ENCODE measurements around the gene NQO1.

Gene NQO1

GRCh38 chr16:69706256-69706974, 19.9 kb downstream of the NQO1 start:
- no peak for DNase-seq

DNA sequence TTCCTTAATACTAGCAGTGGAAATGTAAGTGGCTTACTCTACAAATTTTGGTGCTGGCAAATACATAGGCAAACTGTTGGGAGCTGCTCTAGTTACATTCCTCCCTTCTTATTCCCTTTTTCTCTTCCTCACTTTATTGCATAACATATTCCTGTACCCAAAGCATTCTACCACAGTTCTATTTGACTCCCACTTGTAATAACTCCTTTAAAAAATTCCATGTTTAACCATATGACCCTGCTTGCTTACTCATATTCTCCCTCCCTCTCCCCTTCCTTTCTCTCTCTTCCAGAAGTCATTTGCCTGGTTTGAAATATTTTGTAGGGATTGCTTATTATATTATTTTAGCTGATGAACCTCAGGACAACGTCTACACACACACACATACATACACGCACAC, 22.7 kb downstream of the NQO1 start:
- no peak for DNase-seq

DNA sequence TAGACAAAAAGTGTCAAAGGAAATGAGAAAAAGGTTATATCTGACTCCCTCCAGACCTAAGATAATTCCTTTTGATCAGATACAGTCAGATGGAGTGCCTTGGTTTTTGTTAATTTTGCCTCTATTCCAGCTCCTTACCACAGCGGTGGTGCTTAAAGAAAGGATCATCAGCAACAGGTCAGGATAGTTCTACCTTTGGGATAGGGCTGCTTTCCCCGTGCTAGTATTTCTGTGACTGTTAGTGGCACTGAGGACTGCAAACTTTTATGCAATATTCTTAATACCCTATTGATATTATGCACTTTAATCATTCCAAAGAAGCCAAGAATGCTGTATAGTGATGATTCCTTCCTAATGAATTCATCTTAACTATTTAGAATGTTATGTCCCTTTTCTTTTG, 24.5 kb downstream of the NQO1 start:
- DNase-seq: no peak

DNA sequence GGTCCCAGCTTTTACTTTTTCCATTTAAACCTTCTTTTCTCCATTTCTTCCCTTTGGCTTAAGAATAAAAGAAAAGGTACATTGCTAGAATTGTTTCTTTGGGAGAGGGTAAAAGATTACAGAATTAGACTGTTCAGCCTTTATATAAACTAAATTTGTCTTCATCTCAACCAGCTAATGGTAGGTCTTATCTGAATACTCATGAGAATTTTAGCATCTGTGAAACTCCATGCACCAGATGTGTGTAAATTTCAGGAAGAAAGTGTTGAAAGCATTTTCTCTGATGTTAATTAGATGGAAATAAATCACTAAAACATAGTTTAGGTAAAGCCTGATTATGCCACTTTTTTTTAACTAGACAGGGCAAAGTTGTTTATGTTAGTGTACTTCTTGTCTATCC, 24.9 kb downstream of the NQO1 start:
- no peak for DNase-seq

DNA sequence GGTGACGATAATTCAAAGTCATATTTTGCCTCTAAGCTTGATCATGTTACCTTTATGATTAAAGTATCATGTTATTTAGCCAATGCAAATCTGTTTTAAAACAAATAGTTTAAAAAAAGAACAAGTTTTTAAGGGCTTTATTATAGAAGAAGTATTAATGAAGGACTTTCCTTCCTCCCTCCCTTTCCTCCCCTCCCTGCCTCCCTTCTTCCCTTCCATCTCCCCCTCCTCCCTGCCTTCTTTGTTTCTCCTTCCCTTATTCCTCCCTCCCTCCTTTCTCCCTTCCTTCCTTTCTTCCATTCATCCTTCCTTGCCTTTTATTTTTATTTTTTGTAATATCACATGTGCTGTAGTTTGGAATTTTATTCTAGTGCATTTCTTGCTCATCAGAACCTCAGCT, 26.4 kb downstream of the NQO1 start:
- DNase-seq: no peak

GRCh38 chr16:69698404-69698803, 28.0 kb downstream of the NQO1 start:
- DNase-seq: no peak

DNA sequence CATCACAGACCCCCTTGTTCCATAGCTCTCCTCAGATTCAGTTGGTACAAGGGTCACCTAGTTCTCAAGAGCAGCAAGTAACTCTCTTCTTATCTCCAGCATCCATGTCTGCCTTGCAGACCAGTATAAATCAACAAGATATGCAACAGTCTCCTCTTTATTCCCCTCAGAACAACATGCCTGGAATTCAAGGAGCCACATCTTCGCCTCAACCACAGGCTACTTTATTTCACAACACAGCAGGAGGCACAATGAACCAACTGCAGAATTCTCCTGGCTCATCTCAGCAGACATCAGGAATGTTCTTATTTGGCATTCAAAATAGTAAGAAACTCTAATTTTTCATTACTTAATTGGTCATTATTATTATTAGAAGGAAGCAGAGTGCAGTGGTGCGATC, 32.4 kb downstream of the NQO1 start:
- DNase-seq: no peak

DNA sequence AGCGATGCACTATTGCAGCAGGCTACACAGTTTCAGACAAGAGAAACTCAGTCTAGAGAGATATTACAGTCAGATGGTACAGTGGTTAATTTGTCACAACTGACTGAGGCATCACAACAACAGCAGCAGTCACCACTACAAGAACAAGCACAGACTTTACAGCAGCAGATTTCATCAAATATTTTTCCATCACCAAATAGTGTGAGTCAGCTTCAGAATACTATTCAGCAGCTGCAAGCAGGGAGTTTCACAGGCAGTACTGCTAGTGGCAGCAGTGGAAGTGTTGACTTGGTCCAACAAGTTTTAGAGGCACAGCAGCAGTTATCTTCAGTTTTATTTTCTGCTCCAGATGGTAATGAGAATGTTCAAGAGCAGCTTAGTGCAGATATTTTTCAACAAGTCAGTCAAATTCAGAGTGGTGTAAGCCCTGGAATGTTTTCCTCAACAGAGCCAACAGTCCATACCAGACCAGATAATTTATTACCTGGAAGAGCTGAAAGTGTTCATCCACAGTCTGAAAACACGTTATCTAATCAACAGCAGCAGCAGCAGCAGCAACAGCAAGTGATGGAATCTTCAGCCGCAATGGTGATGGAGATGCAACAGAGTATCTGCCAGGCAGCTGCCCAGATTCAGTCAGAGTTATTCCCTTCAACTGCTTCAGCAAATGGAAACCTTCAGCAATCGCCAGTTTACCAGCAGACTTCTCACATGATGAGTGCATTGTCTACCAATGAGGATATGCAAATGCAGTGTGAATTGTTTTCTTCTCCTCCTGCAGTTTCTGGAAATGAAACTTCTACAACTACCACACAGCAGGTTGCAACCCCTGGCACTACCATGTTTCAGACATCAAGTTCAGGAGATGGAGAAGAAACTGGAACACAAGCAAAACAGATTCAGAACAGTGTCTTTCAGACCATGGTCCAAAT, 34.1 kb downstream of the NQO1 start:
- DNase-seq: no peak

- no peak for DNase-seq
Measured at GRCh38 chr16:69688589-69688988, 37.8 kb downstream of the NQO1 start.

DNA sequence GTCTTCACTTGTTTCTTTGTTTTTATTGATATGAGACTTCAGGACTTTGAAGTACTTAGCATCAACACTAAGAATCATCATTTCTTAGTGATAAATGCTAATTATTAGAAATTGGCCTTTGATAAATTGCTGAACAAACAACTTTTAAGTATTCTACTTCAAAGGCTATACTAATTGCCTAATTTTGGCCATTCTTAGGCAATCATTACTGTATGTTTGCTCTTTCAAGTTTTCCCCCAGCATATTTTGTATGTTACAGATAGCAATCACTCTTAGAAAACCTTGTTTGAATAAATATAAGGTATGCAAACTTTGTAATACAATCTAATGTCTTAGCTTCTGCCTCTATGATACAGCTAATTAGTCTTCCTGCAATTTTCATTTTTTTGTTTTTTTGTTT, 46.0 kb downstream of the NQO1 start:
- DNase-seq: no peak

DNA sequence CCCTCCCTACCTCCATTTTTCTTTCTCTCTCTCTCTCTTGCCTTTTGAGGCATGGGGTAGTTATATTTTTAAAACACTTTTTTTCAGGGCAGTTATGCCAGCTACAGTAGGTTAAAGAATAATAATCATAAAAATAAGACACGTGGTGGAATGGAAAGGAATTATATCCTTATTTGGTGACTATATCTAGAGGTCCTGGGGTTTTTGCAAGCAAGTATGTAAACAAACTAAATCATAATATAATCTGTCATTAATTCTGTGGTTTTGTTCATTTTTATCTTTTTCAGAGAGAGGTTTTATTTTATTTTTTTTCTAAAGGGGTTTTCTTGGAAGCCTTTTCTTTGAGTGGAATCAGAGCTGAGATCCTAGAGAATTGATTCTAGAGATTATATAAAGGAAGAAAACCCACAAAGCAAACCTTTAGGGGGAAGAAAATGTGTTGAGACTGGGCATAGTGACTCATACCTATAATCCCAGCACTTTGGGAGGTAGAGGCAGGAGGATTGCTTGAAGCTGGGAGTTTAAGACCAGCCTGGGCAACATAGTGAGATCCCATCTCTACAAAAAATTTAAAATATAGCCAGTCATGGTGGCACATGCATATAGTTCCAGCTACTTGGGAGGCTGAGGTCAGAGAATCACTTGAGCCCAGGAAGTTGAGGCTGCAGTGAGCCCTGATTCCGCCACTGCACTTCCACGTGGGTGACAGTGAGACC, 53.2 kb downstream of the NQO1 start:
- no peak for DNase-seq

DNA sequence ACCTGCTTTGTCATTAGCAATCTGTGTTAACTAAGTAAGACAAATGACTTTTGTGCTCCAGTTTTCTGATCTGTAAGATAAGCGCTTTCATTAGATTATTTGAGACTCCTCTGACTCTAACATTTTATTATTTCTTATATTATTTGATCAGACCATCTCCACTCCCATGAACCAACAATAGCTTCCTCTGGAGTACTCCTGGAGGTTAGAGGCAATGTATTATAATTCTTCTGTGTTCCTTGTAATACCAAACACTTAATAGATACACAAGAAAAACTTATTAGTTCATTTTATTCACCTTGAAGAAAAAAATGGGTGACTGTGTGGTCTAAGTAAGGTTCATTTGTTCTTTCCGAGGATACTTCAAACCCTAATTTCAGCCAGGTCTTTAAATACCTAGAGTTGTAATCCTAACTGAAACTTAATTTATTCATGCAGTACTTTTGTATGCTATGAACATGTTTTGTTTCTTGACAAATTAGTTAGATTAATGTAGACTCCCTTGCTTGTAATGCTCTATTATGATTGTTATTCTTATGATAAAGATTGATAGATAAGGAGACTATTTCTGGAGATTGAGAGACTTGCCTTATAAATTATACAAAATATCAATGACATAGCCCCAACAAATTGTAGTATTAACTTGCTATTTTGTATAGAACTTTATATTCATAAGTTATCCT, 53.9 kb downstream of the NQO1 start:
- no peak for DNase-seq

DNA sequence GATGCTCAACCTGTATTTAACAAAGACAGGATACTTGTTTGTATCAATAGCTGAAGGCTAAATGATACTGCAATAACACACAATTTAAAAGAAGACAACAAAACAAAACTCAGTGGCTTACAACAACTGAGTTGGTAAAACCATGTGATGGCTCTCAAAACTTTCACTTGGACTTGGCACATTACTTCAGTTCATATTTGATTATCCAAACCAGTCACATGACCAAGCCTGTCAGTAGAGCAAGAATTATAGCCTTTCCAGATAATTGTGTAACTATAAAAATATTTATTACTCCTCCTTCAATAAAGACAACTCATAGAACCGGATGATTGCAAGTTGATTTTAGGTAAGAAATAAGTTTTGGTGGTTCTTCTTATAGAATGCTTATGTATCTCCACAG, 56.8 kb downstream of the NQO1 start:
- no peak for DNase-seq

- DNase-seq: no peak
Measured at GRCh38 chr16:69663846-69664245, 62.5 kb downstream of the NQO1 start.

- no peak for DNase-seq
Measured at GRCh38 chr16:69662901-69663300, 63.5 kb downstream of the NQO1 start.

GRCh38 chr16:69660166-69660565, 66.2 kb downstream of the NQO1 start:
- no peak for DNase-seq

Measured in NCI-H1930 (cell line).